SK-N-SH (cell line): ENCODE results near the gene KLHDC9. TPM values are rescaled to one million over a fixed set of nuclear protein-coding genes. Genes with fewer than 3 reads are reported as not detected.

Experiments used
- CTCF ChIA-PET: fragments of 300-600, 350-600 bp; formaldehyde crosslinking; extraction: SDS; loops from one replicate; lab custom pipeline; 2021; lab: Yijun Ruan, JAX
- POLR2A ChIA-PET: fragments of 350-600 bp; sonication (Branson Sonifier 250); formaldehyde crosslinking; extraction: SDS; loops from one replicate; lab custom pipeline; 2020; ENCODE audit warnings: antibody characterized with exemption, inconsistent platforms; lab: Yijun Ruan, JAX
- DNase-seq: peaks from one replicate; pipeline ENCODE4 v3.0.0; 2012
- H2AFZ ChIP-seq: fragments of 200-600 bp; sonication (generic); 2 replicates; pipeline ENCODE4 v1.8.1; 2016; ENCODE audit warnings: antibody characterized with exemption, mild to moderate bottlenecking, low read depth
- H3F3A ChIP-seq: fragments of 200-600 bp; sonication (generic); replicated peaks from 2 replicates; pipeline ENCODE3; 2016; ENCODE audit warnings: antibody characterized with exemption, mild to moderate bottlenecking; ENCODE audit not compliant: insufficient read depth
- H3K27ac ChIP-seq, 2 experiments: fragments of 200-500 bp in 1 of 2; fragments of 200-600 bp in 1 of 2; sonication (Bioruptor generic) in 1 of 2; sonication (generic), shearing (Covaris generic) in 1 of 2; 2 replicates each; pipeline versions ENCODE4 v1.5.1 to v1.6.1; 2014 to 2016; ENCODE audit warnings: low read depth in 2 of 2, inconsistent platforms in 1 of 2, low read length in 1 of 2, mild to moderate bottlenecking in 1 of 2, mixed read lengths in 1 of 2
- H3K27me3 ChIP-seq: fragments of 200-600 bp; sonication (generic), shearing (Covaris generic); 2 replicates; pipeline ENCODE4 v1.6.1; 2016; ENCODE audit warnings: mixed run types; ENCODE audit not compliant: insufficient read depth
- H3K36me3 ChIP-seq, 2 experiments: fragments of 200-500 bp in 1 of 2; fragments of 200-600 bp in 1 of 2; sonication (Bioruptor generic) in 1 of 2; sonication (generic) in 1 of 2; replicated peaks in 1 of 2; 2 replicates each; pipeline versions ENCODE3 to v1.5.1; 2014 to 2016; ENCODE audit warnings: low read length in 1 of 2, mild to moderate bottlenecking in 1 of 2; ENCODE audit not compliant: insufficient read depth in 2 of 2, control insufficient read depth in 1 of 2
- H3K4me1 ChIP-seq, 2 experiments: fragments of 200-500 bp in 1 of 2; fragments of 200-600 bp in 1 of 2; sonication (Bioruptor generic) in 1 of 2; sonication (generic), shearing (Covaris generic) in 1 of 2; 2 replicates each; pipeline versions ENCODE4 v1.5.1 to v1.6.1; 2014 to 2016; ENCODE audit warnings: low read depth in 1 of 2, low read length in 1 of 2, mixed run types in 1 of 2; ENCODE audit not compliant: insufficient read depth in 2 of 2, control insufficient read depth in 1 of 2
- H3K4me2 ChIP-seq: fragments of 200-600 bp; sonication (generic), shearing (Covaris generic); 2 replicates; pipeline ENCODE4 v1.6.1; 2017; ENCODE audit warnings: mixed run types
- H3K4me3 ChIP-seq, 2 experiments: fragments of 200-500 bp in 1 of 2; fragments of 200-600 bp in 1 of 2; sonication (Bioruptor generic) in 1 of 2; sonication (generic), shearing (Covaris generic) in 1 of 2; 2 replicates each; pipeline versions ENCODE4 v1.5.1 to v1.8.1; 2014 to 2016; ENCODE audit warnings: low read depth in 2 of 2, inconsistent platforms in 1 of 2, low read length in 1 of 2, mild to moderate bottlenecking in 1 of 2, mixed read lengths in 1 of 2, moderate library complexity in 1 of 2
- H3K79me2 ChIP-seq: fragments of 200-600 bp; sonication (generic); 2 replicates; pipeline ENCODE4 v1.8.1; 2017; ENCODE audit warnings: mild to moderate bottlenecking; ENCODE audit not compliant: insufficient read depth
- H3K9ac ChIP-seq: fragments of 200-600 bp; sonication (generic); 2 replicates; pipeline ENCODE4 v1.6.1; 2017; ENCODE audit warnings: mixed run types
- H3K9me2 ChIP-seq: fragments of 200-600 bp; sonication (generic); 2 replicates; pipeline ENCODE4 v1.6.1; 2017; ENCODE audit warnings: mixed run types
- H3K9me3 ChIP-seq: fragments of 200-600 bp; sonication (generic); 2 replicates; pipeline ENCODE4 v1.6.1; 2017; ENCODE audit warnings: mixed run types, mild to moderate bottlenecking, moderate library complexity
- H4K20me1 ChIP-seq: fragments of 200-600 bp; sonication (generic); 2 replicates; pipeline ENCODE4 v1.6.1; 2017; ENCODE audit warnings: mild to moderate bottlenecking, mixed run types; ENCODE audit not compliant: insufficient read depth
- ELF1 ChIP-seq: IDR thresholded peaks from 2 replicates; pipeline ENCODE4 v1.4.0; 2012
- EP300 ChIP-seq, 2 experiments: IDR thresholded peaks; 2 replicates each; pipeline versions ENCODE4 v1.4.0 to v1.6.1; 2012; ENCODE audit warnings: borderline replicate concordance in 1 of 2, low read depth in 1 of 2, low read length in 1 of 2
- EZH2phosphoT487 ChIP-seq: fragments of 200-600 bp; sonication (generic); IDR thresholded peaks from 2 replicates; pipeline ENCODE4 v1.6.1; 2017; ENCODE audit warnings: low read depth, mixed run types, mild to moderate bottlenecking, antibody characterized with exemption, moderate library complexity, borderline replicate concordance
- FOXM1 ChIP-seq: IDR thresholded peaks from 2 replicates; pipeline ENCODE4 v1.4.0; 2012; ENCODE audit warnings: low read depth, mild to moderate bottlenecking
- GABPA ChIP-seq: IDR thresholded peaks from 2 replicates; pipeline ENCODE4 v1.4.0; 2012; ENCODE audit warnings: low read depth, mild to moderate bottlenecking
- NFIC ChIP-seq: IDR thresholded peaks from 2 replicates; pipeline ENCODE4 v1.4.0; 2012; ENCODE audit warnings: borderline replicate concordance
- NRF1 ChIP-seq: IDR thresholded peaks from 2 replicates; pipeline ENCODE4 v1.6.1; 2012; ENCODE audit warnings: low read depth, mild to moderate bottlenecking, low read length
- RCOR1 ChIP-seq: fragments of 150-350 bp; IDR thresholded peaks from 2 replicates; pipeline ENCODE4 v1.6.1; 2017; ENCODE audit warnings: antibody characterized with exemption, low read length
- TAF1 ChIP-seq: IDR thresholded peaks from 2 replicates; pipeline ENCODE4 v1.6.1; 2012; ENCODE audit warnings: low read depth, mild to moderate bottlenecking, low read length, moderate library complexity, borderline replicate concordance
- TCF12 ChIP-seq: IDR thresholded peaks from 2 replicates; pipeline ENCODE4 v1.4.0; 2012
- TEAD4 ChIP-seq: IDR thresholded peaks from 2 replicates; pipeline ENCODE4 v1.4.0; 2012; ENCODE audit warnings: mild to moderate bottlenecking, borderline replicate concordance; ENCODE audit not compliant: insufficient read depth
- WGBS: methylation state at CpG from one replicate; pipeline ENCODE4 v1.1.6; 2017; ENCODE audit warnings: low lambda C conversion rate; 5-methylcytosine and 5-hydroxymethylcytosine counted together
- polyA plus RNA-seq, 3 experiments: library from polyadenylated mRNA; depleted of rRNA; stranded (reverse); fragments of >200 nt; gene quantifications; 2 replicates each; pipeline ENCODE4 v1.2.3, GENCODE V29; 2012
- TF ChIP-seq, protein P1 (sequence below): fragments of 150-350 bp; IDR thresholded peaks from 2 replicates; pipeline ENCODE4 v1.6.1; 2017; ENCODE audit warnings: antibody characterized with exemption, low read length, low read depth, borderline replicate concordance
- TF ChIP-seq, protein P2 (sequence below): IDR thresholded peaks from 2 replicates; pipeline ENCODE4 v1.4.0; 2012; ENCODE audit warnings: low read depth, borderline replicate concordance
- TF ChIP-seq, protein P3 (sequence below): IDR thresholded peaks from 2 replicates; pipeline ENCODE4; 2012

KLHDC9 gene
- polyA plus RNA-seq, 1 of the 3 experiments (the other 2 are of a cell fraction): 4.7 TPM

DNA sequence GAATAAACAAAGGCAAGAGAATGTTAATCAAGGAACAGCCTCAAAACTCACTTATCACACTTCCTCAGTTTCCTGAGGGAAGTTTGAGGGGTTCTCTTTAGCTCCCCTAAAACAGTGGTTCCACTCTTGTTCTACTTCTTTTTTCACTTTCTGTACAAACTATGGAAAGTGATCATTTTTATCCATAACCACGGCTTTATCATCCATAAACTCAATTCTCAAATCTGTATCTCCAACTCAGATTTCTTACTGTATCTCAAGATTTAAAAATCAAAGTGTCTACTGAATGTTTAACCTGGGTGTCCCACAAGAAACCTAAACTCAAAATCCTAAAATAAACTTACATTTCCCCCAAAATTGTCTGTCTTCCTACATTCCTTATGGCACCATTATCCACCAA, 15.8 kb downstream of the KLHDC9 start (continued):
- TF ChIP-seq TEAD4: no peak
- no peak for TF ChIP-seq FOXM1
- TF ChIP-seq ELF1: no peak
- TF ChIP-seq, protein P1, sequence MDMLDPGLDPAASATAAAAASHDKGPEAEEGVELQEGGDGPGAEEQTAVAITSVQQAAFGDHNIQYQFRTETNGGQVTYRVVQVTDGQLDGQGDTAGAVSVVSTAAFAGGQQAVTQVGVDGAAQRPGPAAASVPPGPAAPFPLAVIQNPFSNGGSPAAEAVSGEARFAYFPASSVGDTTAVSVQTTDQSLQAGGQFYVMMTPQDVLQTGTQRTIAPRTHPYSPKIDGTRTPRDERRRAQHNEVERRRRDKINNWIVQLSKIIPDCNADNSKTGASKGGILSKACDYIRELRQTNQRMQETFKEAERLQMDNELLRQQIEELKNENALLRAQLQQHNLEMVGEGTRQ: no peak
- TF ChIP-seq TCF12: no peak
- no peak for TF ChIP-seq RCOR1
- no peak for TF ChIP-seq EP300 (IDR thresholded peaks at IDR 0.05; ENCODE audit: borderline replicate concordance in 1 of 2, low read depth in 1 of 2, low read length in 1 of 2)
- TF ChIP-seq NFIC: no peak

DNA sequence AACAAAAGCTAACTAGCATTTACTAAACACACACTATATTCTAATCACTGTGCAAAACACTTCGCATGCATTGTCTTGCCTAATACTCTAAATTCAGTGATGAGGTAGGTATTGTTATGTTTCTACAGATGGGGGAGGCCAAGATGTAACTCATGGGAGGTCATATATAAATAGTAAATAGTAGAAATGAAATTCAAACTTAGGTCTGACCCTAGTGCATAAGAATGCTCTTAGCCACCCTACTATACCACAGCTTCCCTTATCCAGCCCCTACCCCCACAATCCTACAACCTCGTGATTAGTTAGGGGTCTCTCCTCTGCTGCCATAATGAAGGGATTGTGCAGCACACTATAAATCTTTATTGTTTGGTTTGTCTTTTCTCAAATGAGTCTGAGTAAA, 16.4 kb downstream of the KLHDC9 start:
- Histone ChIP-seq H3K4me3 (no peak overlapping the region), H2AFZ (no peak overlapping the region), H4K20me1 (peaks cover 50% of the 10 kb centered on the region), H3F3A (peaks cover 12% of the 10 kb centered on the region), H3K9me2 (no peaks in the 10 kb centered on the region), H3K9me3 (no peaks in the 10 kb centered on the region), H3K4me1 (peaks cover 13 to 20% of the 10 kb centered on the region in 2 experiments; a peak in 3 of 4 replicates), H3K79me2 (peaks cover 100% of the 10 kb centered on the region), H3K27ac (peak overlapping the region in 1 of 2 experiments; percentile 39; a peak in 1 of 4 replicates), H3K27me3 (no peaks in the 10 kb centered on the region), H3K36me3 (peaks cover 7 to 24% of the 10 kb centered on the region in 2 experiments), H3K4me2 (no peak overlapping the region), H3K9ac (no peak overlapping the region)
- CTCF ChIA-PET: interaction anchor here (2.2 kb wide), 1 partner anchor 17 kb away, joined by 6 read pairs; no protein-coding TSS in a partner anchor
- DNase-seq: no peak
- POLR2A ChIA-PET: no interaction called here
- WGBS: 83% methylated on average over 2 of the region's 2 CpGs
- TF ChIP-seq, protein P2, sequence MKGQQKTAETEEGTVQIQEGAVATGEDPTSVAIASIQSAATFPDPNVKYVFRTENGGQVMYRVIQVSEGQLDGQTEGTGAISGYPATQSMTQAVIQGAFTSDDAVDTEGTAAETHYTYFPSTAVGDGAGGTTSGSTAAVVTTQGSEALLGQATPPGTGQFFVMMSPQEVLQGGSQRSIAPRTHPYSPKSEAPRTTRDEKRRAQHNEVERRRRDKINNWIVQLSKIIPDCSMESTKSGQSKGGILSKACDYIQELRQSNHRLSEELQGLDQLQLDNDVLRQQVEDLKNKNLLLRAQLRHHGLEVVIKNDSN: no peak
- TF ChIP-seq TAF1 (no peak), TCF12 (no peak), NRF1 (no peak), EZH2phosphoT487 (no peak), GABPA (no peak)
- TF ChIP-seq, protein P3, sequence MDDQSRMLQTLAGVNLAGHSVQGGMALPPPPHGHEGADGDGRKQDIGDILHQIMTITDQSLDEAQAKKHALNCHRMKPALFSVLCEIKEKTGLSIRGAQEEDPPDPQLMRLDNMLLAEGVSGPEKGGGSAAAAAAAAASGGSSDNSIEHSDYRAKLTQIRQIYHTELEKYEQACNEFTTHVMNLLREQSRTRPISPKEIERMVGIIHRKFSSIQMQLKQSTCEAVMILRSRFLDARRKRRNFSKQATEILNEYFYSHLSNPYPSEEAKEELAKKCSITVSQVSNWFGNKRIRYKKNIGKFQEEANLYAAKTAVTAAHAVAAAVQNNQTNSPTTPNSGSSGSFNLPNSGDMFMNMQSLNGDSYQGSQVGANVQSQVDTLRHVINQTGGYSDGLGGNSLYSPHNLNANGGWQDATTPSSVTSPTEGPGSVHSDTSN: no peak
